HepG2 (cell line): ENCODE measurements around the gene AUTS2.

Experiments used
- ELF1 ChIP-seq: sonication (generic); formaldehyde crosslinking; IDR thresholded peaks from 2 replicates; pipeline ENCODE4 v1.4.0; 2020; ENCODE audit warnings: missing genetic modification reagents
- EP300 ChIP-seq, 3 experiments: sonication (generic) in 1 of 3; formaldehyde crosslinking in 1 of 3; IDR thresholded peaks; 2 replicates each; pipeline versions ENCODE4 v1.5.1 to v1.6.1; 2011 to 2020; ENCODE audit warnings: low read depth in 2 of 3, low read length in 2 of 3, borderline replicate concordance in 1 of 3, improper control_type of control experiment in 1 of 3, mild to moderate bottlenecking in 1 of 3, missing genetic modification reagents in 1 of 3, moderate library complexity in 1 of 3

DNA sequence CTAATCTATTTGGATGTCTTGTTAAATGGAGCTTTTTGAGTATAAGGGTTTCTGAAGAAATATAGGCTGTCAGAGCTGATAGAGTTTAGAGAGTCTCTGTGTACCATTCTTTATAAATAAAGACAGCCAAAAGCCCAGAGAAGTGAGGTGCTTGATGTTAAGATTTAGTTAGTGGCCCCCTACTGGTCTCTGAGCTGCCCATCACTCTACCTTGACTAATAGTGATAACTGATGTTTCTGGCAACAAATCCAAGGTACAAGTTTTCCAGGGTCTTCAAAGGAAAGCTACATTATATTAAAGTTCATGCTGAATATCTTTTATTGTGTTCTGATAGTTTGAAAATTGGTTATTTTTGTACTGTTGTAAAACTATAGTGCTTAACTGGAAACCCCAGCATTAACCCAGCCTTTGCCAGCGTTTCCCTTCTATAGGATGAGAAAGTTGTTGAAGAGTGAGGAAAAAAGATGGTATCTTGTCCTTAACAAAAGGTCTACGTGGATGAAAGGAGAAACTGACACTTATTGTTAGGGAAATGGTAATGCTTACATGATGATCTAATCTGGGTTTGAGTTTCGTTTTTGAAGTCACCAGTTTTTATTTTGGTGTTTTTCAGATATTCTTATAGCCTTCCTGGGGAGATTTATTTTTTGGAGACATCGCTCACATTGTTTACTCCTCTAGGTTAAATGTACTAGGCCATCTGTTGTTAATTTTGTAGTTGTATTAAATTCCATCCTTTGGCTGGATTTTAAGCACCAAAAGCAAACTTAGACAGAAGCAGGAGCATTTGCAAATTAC is 79.0 kb downstream of the AUTS2 start:
- TF ChIP-seq EP300 (IDR thresholded peaks at IDR 0.05; ENCODE audit: low read depth in 2 of 2, low read length in 2 of 2) (no peak), EP300 (CRISPR knock-in tag; IDR thresholded peaks at IDR 0.05; ENCODE audit: borderline replicate concordance) (no peak), ELF1 (CRISPR knock-in tag) (no peak)
